ENCODE data around the gene PAXIP1. TPM values are rescaled to one million over a fixed set of nuclear protein-coding genes. Genes with fewer than 3 reads are reported as not detected.

Gene PAXIP1
- total and polyA plus RNA-seq, 4 experiments from 2014 or later: 0.98 to 18.8 (median 9.2) TPM

DNA sequence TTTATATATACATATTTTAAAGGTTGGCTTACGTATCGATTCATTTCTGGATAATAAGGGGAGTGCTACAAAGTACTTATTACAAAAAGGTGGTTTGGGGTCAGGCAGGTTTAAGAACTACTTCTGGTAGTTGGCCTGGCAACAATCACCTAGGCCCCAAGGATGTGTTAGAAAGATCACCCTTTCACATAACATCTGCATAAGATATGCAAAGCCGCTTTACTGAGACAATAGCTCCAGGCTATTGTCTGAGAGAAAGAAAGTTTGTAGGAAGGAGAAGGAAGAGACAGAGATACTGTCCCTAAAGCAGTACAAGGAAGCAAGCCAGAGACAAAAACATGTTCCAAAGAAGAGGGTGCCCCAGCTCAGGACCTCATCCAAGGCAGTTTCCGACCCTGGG, 6.2 kb downstream of the PAXIP1 start:
- Mint-ChIP-seq H3K27ac (no peak overlapping the region), H3K9me3 (no peaks in the 10 kb centered on the region), H3K4me1 (peaks cover 0 to 11% (median 6%) of the 10 kb centered on the region in 4 donors), H3K27me3 (no peaks in the 10 kb centered on the region), H3K4me3 (no peak overlapping the region), H3K36me3 (peaks cover 29 to 39% of the 10 kb centered on the region in 2 donors)
- H3K4me3 ChIP-seq (ENCODE audit: low read length in 2 of 2): no peak overlapping the region
- no peaks in the 10 kb centered on the region for H3K9me3 ChIP-seq (ENCODE audit: control insufficient read depth in 1 of 2, low read length in 2 of 2)
- H3K27ac ChIP-seq (ENCODE audit: low read depth, low read length): no peak overlapping the region
- DNase-seq: no peak
- peaks cover 11% of the 10 kb centered on the region for H3K36me3 ChIP-seq (ENCODE audit: insufficient read depth, low read length)
- ChIA-PET CTCF (ENCODE audit: partially characterized antibody) (interaction anchor here (0.9 to 1.6 kb wide), 2 partner anchors 14 to 70 kb away, joined by 3 to 4 read pairs; no protein-coding TSS in a partner anchor), POLR2A (ENCODE audit: partially characterized antibody) (no interaction called here)
- H3K4me1 ChIP-seq (ENCODE audit: insufficient read depth, low read length): peaks cover 2% of the 10 kb centered on the region
- no peaks in the 10 kb centered on the region for H3K27me3 ChIP-seq (ENCODE audit: insufficient read depth, low read length)
- intact Hi-C loops (cut with micrococcal nuclease): no loop called here

DNA sequence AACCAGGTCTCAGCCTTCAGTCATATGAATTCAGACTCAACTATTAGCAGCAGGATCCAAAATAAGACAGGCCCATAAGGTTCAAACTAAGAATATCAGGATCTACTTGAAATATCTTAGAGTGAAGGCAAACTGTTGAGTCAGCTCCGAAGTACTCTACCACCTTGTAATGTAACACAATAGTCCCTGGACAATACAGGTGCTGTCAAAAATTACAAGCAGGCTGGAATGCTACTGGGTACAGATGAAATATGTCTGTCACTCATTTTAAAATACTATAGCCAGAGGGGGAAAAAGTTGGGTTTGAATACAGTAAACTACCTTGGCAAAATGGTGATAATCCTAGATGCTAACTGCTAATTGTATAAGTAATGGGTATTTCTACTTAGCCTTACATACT, 6.8 kb downstream of the PAXIP1 start:
- H3K4me3 ChIP-seq (ENCODE audit: low read length in 2 of 2): no peak overlapping the region
- intact Hi-C loops (cut with micrococcal nuclease): no loop called here
- H3K27ac ChIP-seq (ENCODE audit: low read depth, low read length): no peak overlapping the region
- POLR2A ChIA-PET (ENCODE audit: partially characterized antibody): no interaction called here
- Mint-ChIP-seq H3K4me3 (no peak overlapping the region), H3K9me3 (no peaks in the 10 kb centered on the region), H3K36me3 (peaks cover 31 to 45% of the 10 kb centered on the region in 2 donors), H3K27me3 (no peaks in the 10 kb centered on the region), H3K27ac (no peak overlapping the region), H3K4me1 (peaks cover 0 to 8% (median 5%) of the 10 kb centered on the region in 4 donors)
- H3K27me3 ChIP-seq (ENCODE audit: insufficient read depth, low read length): no peaks in the 10 kb centered on the region
- no peaks in the 10 kb centered on the region for H3K4me1 ChIP-seq (ENCODE audit: insufficient read depth, low read length)
- CTCF ChIA-PET (ENCODE audit: partially characterized antibody): interaction anchor here (1.6 kb wide), 1 partner anchor 15 kb away, joined by 4 read pairs; no protein-coding TSS in a partner anchor
- peaks cover 11% of the 10 kb centered on the region for H3K36me3 ChIP-seq (ENCODE audit: insufficient read depth, low read length)
- H3K9me3 ChIP-seq (ENCODE audit: control insufficient read depth in 1 of 2, low read length in 2 of 2): no peaks in the 10 kb centered on the region
- no peak for DNase-seq

DNA sequence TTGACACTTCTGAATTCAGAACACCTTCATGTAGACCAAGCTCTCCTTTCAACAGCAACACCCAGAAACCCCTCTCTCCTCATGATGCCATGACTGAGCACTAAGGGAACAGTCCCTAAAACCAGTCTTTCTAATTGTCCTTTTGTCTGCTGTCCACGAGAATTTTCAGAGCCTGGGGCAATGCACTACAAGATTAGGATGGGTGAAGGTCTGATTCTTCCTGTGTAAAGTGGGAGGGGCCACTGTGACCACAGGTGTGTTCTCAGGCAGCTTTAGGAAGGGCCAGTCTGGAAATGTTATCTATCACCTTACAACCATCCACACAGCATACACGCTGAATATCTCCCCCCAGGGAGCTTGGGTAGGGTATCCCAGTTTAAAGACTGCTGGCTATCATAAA, 7.9 kb downstream of the PAXIP1 start:
- H3K27me3 ChIP-seq (ENCODE audit: insufficient read depth, low read length): no peaks in the 10 kb centered on the region
- Mint-ChIP-seq H3K4me3 (no peak overlapping the region), H3K9me3 (no peaks in the 10 kb centered on the region), H3K4me1 (peaks cover 0 to 7% (median 5%) of the 10 kb centered on the region in 4 donors), H3K27me3 (no peaks in the 10 kb centered on the region), H3K27ac (peak overlapping the region in 1 of 7 donors; percentile 79), H3K36me3 (peaks cover 34 to 47% of the 10 kb centered on the region in 2 donors)
- DNase-seq: no peak
- H3K9me3 ChIP-seq (ENCODE audit: control insufficient read depth in 1 of 2, low read length in 2 of 2): no peaks in the 10 kb centered on the region
- no peak overlapping the region for H3K27ac ChIP-seq (ENCODE audit: low read depth, low read length)
- CTCF ChIA-PET (ENCODE audit: partially characterized antibody): interaction anchor here (1.4 kb wide), 1 partner anchor 42 kb away, joined by 4 read pairs; no protein-coding TSS in a partner anchor
- intact Hi-C loops (cut with micrococcal nuclease): no loop called here
- POLR2A ChIA-PET (ENCODE audit: partially characterized antibody): no interaction called here
- peaks cover 11% of the 10 kb centered on the region for H3K36me3 ChIP-seq (ENCODE audit: insufficient read depth, low read length)
- H3K4me3 ChIP-seq (ENCODE audit: low read length in 2 of 2): no peak overlapping the region
- no peaks in the 10 kb centered on the region for H3K4me1 ChIP-seq (ENCODE audit: insufficient read depth, low read length)

DNA sequence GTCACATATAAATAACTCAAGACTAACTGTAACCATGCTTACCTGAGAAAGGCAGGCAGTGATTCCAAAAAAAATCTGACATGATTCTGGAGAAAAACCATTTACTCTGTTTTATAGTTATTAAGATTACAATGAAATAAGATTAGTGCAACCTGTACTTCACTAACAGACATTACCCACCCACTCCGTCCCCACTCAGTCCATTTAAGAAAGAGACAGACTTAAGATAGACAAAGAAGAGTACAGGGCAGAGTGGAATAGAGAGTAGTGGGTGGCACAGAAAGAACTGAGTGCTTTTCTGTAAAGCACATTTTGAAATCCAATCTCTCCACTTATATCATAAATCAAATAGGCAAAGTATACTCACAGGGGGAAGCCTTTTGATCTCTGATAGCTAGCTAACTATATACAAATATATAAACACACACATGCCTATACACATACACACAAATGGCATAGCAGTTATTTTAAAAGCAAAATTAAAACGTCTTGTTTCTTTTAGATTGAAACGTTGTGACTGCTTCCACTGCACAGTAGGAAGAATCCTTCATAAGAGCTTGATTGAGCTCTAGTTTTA, 11.9 kb downstream of the PAXIP1 start:
- CTCF ChIA-PET (ENCODE audit: partially characterized antibody): interaction anchor here (1.6 to 2.5 kb wide), 3 partner anchors 18 to 63 kb away, joined by 5 to 8 read pairs (median 6); no protein-coding TSS in a partner anchor
- Mint-ChIP-seq H3K27ac (no peak overlapping the region), H3K4me1 (peaks cover 0 to 12% (median 8%) of the 10 kb centered on the region in 4 donors), H3K36me3 (peaks cover 31 to 42% of the 10 kb centered on the region in 2 donors), H3K4me3 (no peak overlapping the region), H3K9me3 (no peaks in the 10 kb centered on the region), H3K27me3 (no peaks in the 10 kb centered on the region)
- Histone ChIP-seq H3K27ac (ENCODE audit: low read depth, low read length) (no peak overlapping the region), H3K4me1 (ENCODE audit: insufficient read depth, low read length) (no peaks in the 10 kb centered on the region), H3K36me3 (ENCODE audit: insufficient read depth, low read length) (peaks cover 4% of the 10 kb centered on the region), H3K27me3 (ENCODE audit: insufficient read depth, low read length) (no peaks in the 10 kb centered on the region), H3K4me3 (ENCODE audit: low read length in 2 of 2) (no peak overlapping the region), H3K9me3 (ENCODE audit: control insufficient read depth in 1 of 2, low read length in 2 of 2) (no peaks in the 10 kb centered on the region)
- POLR2A ChIA-PET (ENCODE audit: partially characterized antibody): interaction anchor here (1.3 kb wide), 1 partner anchor 12 kb away, joined by 10 read pairs; the partner anchor contains the start of gene PAXIP1
- intact Hi-C loops (cut with micrococcal nuclease): no loop called here
- no peak for DNase-seq

DNA sequence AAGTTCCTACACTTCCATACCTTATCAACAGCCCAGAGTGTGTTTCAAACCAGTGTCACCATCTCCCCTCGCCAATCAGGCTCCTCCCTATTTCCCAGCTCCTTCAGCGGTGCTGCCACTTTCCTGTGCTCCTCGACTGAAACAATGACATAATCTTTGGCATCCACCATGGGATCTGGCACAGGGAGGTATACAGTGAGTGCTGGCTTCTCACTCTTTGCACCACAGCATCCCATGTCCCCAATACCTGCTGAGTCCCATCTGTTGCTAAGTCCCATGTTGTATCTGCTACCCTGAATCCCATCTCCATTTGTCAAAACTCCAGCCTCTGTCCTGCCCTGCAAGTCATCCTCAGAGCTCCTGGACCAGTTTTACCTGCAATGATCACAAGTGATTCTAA, 15.4 kb downstream of the PAXIP1 start:
- Mint-ChIP-seq H3K4me1 (peaks cover 0 to 15% (median 4%) of the 10 kb centered on the region in 4 donors), H3K27me3 (no peaks in the 10 kb centered on the region), H3K36me3 (peaks cover 15 to 24% of the 10 kb centered on the region in 2 donors), H3K4me3 (no peak overlapping the region), H3K27ac (peak overlapping the region in 1 of 7 donors; percentile 25), H3K9me3 (no peaks in the 10 kb centered on the region)
- Histone ChIP-seq H3K9me3 (ENCODE audit: control insufficient read depth in 1 of 2, low read length in 2 of 2) (no peaks in the 10 kb centered on the region), H3K36me3 (ENCODE audit: insufficient read depth, low read length) (no peaks in the 10 kb centered on the region), H3K4me3 (ENCODE audit: low read length in 2 of 2) (no peak overlapping the region), H3K27ac (ENCODE audit: low read depth, low read length) (no peak overlapping the region), H3K27me3 (ENCODE audit: insufficient read depth, low read length) (no peaks in the 10 kb centered on the region), H3K4me1 (ENCODE audit: insufficient read depth, low read length) (no peaks in the 10 kb centered on the region)
- ChIA-PET CTCF (ENCODE audit: partially characterized antibody) (no interaction called here), POLR2A (ENCODE audit: partially characterized antibody) (no interaction called here)
- no peak for DNase-seq
- intact Hi-C loops (cut with micrococcal nuclease): no loop called here

DNA sequence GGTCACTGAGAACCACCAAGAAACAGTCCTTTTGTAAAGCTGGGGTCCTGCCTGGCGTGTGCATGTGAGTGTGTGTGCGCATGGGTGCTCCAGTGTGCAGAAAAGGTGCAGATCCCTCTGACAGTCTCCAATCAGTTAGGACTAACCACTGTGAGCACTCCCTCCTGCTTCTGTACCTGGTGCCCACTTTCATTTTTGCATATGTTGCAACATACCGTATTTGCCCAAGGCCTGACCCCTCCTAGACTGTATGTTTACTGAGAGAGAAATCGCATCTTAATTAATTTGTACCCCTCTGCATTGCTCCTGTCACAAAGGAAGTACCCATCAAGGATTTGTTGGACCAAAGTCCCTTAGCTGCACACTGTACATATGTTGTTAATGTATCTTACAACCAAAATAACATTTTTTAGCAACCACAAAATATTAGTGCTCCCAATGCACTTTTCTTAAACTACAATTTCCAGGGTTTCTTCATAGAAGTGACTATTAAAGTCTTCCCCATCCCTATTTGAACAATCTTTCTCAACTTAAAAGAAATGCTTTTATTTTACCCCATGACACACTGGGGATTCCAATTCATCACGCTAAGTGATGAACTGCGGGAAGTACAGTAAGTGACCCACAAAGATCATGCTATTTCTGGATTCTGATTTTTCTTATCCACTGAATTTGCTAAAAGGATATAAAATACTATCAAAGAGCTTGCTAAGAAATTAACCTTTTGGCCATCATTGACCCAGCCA, 16.6 kb downstream of the PAXIP1 start:
- Histone ChIP-seq H3K27ac (ENCODE audit: low read depth, low read length) (no peak overlapping the region), H3K4me1 (ENCODE audit: insufficient read depth, low read length) (no peaks in the 10 kb centered on the region), H3K4me3 (ENCODE audit: low read length in 2 of 2) (no peak overlapping the region), H3K27me3 (ENCODE audit: insufficient read depth, low read length) (no peaks in the 10 kb centered on the region), H3K36me3 (ENCODE audit: insufficient read depth, low read length) (no peaks in the 10 kb centered on the region), H3K9me3 (ENCODE audit: control insufficient read depth in 1 of 2, low read length in 2 of 2) (no peaks in the 10 kb centered on the region)
- ChIA-PET POLR2A (ENCODE audit: partially characterized antibody) (no interaction called here), CTCF (ENCODE audit: partially characterized antibody) (interaction anchor here (1.5 to 1.9 kb wide), 2 partner anchors 33 to 59 kb away, joined by 3 to 4 read pairs; no protein-coding TSS in a partner anchor)
- Mint-ChIP-seq H3K36me3 (peaks cover 13% of the 10 kb centered on the region in 2 donors), H3K4me1 (peaks cover 0 to 15% (median 4%) of the 10 kb centered on the region in 4 donors), H3K4me3 (no peak overlapping the region), H3K9me3 (no peaks in the 10 kb centered on the region), H3K27me3 (no peaks in the 10 kb centered on the region), H3K27ac (no peak overlapping the region)
- no peak for DNase-seq
- intact Hi-C loops (cut with micrococcal nuclease): no loop called here

DNA sequence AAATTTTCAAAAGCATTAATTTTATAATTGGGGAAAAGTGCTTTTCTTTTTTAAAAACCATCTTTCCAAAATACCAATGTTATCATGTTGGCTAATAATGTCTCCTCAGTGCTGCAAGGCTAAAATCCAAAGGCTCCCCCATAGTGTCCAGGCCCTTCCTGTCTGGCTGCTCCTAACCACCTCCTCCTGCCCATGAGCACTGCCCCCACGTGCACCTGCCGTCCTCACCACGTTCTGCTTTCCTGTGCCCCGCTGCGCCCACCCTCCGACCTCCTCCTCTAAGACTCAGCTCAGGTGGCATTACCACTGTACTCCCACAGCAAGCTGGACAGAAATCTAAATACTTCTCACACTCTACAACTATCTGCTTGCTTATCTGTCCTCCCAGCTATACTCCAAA, 17.7 kb downstream of the PAXIP1 start:
- Histone ChIP-seq H3K27ac (ENCODE audit: low read depth, low read length) (no peak overlapping the region), H3K4me1 (ENCODE audit: insufficient read depth, low read length) (no peaks in the 10 kb centered on the region), H3K4me3 (ENCODE audit: low read length in 2 of 2) (no peak overlapping the region), H3K27me3 (ENCODE audit: insufficient read depth, low read length) (no peaks in the 10 kb centered on the region), H3K9me3 (ENCODE audit: control insufficient read depth in 1 of 2, low read length in 2 of 2) (no peaks in the 10 kb centered on the region), H3K36me3 (ENCODE audit: insufficient read depth, low read length) (no peaks in the 10 kb centered on the region)
- Mint-ChIP-seq H3K27ac (peak overlapping the region in 2 of 7 donors; percentile 14 to 15), H3K36me3 (peaks cover 12 to 14% of the 10 kb centered on the region in 2 donors), H3K4me3 (no peak overlapping the region), H3K9me3 (no peaks in the 10 kb centered on the region), H3K4me1 (peaks cover 0 to 15% (median 4%) of the 10 kb centered on the region in 4 donors), H3K27me3 (no peaks in the 10 kb centered on the region)
- no peak for DNase-seq
- intact Hi-C loops (cut with micrococcal nuclease): no loop called here
- CTCF ChIA-PET (ENCODE audit: partially characterized antibody): interaction anchor here (0.8 to 1.9 kb wide), 2 partner anchors 32 to 1899 kb away, joined by 3 to 4 read pairs; no protein-coding TSS in a partner anchor
- POLR2A ChIA-PET (ENCODE audit: partially characterized antibody): no interaction called here
